Kidney tubule cell (primary cell): ENCODE measurements around the gene WDR18.

Source experiments
- DNase-seq: peaks from one replicate; pipeline ENCODE4 v3.0.0-alpha.2; 2018; ENCODE audit warnings: low spot score

Gene WDR18, protein sequence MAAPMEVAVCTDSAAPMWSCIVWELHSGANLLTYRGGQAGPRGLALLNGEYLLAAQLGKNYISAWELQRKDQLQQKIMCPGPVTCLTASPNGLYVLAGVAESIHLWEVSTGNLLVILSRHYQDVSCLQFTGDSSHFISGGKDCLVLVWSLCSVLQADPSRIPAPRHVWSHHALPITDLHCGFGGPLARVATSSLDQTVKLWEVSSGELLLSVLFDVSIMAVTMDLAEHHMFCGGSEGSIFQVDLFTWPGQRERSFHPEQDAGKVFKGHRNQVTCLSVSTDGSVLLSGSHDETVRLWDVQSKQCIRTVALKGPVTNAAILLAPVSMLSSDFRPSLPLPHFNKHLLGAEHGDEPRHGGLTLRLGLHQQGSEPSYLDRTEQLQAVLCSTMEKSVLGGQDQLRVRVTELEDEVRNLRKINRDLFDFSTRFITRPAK

DNA sequence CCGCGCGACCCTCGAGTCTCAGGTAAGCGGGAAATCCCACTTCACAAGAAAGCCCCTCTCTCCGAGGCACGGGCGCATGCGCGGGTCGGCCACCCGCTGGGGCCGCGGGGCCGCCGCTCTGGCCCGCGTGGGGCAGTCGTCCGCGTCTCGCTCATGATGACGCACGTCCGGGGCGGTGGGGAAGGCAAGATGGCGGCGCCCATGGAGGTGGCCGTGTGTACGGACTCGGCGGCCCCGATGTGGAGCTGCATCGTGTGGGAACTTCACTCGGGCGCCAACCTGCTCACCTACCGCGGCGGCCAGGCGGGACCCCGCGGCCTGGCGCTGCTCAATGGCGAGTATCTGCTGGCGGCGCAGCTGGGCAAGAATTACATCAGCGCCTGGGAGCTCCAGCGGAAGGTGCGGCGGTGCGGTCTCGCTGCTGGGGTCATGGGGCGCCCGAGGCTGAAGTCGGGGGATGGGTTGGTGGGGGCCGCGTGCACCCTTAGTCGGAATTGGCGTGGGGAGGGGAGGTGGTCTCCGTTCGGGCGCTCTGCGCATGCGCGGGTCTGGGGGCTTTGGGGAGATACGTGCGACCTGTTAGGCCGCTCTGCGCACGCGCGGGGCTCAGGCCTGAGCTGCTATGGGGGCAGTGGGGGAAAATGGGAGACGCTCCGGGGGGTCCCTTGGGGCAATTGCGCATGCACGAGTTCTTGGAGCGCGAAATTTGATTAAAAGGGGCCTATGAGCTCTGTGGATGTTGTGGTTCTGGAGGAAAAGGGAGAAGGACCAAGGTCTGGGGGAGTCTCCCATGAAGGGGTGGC lies at the start of gene WDR18:
WDR18 (plus strand) TSS at position 181 of the 803 bp plus-strand sequence; CDS start at position 190, 9 bp downstream.
- DNase-seq, result peak; percentile 90

DNA sequence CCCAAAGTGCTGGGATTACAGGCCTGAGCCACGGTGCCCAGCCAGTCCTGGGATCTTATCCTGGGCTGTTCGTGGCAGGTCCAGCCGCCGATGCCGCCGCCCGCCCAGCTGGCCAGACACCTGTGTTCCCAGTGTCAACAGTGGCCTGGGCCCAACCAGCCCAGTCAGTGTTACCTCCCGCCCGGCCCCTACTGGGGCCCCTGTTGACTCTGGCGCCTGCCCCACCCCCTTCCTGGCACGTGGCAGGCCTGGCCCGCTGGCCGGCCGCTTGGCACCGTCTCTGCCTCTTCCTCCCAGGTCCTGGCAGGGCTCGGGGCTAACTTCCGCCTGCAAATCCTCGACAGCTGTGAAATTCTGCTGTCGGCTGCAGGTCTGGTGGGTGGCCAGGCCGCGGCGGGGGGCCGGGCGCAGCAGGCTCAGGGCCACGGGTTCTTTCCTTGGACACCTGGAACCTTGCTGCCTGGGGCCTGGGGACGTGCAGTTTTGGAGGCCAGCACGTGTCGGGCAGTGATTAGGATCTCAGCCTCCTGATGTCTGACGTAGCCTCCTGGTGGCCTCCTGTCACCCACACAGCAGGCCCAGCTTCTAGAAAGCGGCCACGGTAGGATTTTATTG lies 49.2 kb upstream of the WDR18 start:
- DNase-seq, result peak; percentile 66

DNA sequence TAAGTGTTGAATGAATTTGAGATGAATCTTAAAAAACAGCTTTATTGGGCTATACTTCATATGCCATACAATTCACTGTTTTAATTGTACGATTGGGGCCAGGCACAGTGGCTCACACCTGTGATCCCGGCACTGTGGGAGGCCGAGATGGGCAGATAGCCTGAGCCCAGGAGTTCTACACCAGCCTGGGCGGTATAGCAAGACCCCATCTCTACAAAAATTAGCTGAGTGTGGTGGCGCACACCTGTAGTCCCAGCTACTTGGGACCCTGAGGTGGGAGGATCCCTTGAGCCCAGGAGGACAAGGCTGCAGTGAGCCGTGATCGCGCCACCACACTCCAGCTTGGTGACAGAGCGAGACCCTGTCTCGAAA lies 48.0 kb upstream of the WDR18 start:
- no peak for DNase-seq

DNA sequence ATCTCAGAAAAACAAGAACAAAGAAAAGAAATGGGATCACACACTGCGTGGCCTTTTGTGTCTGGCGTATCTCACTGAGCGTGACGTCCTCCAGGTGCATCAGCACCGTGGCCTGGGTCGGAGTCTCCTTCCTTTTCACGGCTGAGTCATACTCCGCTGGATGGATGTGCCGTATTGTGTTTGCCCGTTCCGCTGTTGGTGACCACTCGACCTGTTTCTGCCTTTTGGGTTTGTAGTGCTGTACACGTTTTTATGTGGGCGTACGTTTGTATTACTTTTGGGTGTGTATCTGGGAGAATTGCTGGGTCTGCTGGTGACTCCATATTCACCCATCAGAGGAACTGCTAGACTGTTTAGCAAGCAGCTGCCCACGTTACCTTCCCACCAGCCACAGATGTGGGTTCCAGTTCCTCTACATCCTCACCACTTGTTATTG lies 46.9 kb upstream of the WDR18 start:
- no peak for DNase-seq

DNA sequence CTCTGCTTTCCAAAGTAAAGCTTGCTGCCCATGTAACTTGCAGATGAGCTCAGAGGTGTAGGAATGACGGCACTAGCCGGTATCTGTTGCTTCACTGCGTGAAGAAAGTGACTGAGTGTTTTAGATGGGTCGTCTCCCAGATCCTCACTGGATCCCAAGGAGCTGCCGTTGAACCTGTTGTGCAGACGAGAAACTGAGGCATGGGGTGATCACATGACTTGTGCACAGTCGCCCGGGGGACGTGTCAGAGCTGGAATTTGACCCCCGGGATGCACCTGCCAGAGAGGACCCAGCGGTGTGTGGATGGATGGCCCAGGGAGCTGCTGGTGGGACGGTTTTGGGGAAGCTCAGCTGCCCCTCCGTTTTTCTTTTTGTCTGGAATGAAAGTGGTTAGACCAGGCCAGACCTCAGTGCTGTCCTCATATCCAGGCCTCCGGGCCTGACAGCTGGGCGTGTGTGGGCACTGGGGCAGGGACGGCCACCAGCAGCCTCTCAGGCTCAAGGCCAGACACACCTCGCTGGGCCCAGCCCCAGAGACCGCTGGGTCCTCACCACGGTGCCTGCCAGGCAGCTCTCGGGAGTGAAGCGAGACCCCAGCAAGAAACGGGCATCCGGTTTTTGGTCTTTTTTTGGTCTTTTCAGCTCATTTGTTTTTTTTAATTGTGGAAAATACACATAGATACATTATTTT lies 45.8 kb upstream of the WDR18 start:
- DNase-seq, result no peak

DNA sequence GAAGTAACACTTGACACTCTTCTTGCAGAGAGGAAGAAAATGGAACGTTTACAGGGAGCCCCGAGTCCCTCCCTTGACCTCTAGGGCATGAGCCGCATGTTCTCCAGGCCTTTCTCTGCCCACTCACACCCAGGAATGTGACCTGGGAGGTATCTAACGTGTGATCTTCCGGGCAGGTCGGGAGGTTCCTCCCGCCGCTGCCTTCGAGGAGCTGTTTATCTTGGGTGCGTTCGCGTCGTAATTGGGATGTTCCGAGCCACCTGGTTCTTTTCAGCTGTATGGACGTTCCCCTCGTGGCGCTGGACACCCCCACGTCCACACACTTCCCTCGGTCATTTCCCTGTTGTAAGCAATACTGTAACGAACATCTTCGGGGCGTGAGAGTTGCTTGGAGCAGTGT lies 44.7 kb upstream of the WDR18 start:
- DNase-seq, result no peak

DNA sequence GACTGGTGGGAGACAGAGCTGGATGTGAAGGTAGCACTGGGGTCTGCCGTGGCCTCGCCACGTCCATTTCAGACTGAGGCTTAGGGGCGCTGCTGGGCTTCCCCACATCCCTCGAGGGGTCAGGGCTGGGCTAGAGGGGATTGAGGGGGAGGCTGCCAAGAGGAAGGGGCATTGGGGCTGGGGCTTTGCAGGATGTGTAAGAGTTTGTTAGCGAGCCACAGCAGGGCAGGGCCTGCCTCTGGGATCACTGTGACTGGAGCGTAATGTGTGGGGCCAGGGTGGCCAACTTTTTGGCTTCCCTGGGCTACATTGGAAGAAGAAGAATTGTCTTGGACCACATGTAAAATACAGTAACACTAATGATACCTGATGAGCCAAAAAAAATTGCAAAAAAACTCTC lies 44.2 kb upstream of the WDR18 start:
- no peak for DNase-seq

DNA sequence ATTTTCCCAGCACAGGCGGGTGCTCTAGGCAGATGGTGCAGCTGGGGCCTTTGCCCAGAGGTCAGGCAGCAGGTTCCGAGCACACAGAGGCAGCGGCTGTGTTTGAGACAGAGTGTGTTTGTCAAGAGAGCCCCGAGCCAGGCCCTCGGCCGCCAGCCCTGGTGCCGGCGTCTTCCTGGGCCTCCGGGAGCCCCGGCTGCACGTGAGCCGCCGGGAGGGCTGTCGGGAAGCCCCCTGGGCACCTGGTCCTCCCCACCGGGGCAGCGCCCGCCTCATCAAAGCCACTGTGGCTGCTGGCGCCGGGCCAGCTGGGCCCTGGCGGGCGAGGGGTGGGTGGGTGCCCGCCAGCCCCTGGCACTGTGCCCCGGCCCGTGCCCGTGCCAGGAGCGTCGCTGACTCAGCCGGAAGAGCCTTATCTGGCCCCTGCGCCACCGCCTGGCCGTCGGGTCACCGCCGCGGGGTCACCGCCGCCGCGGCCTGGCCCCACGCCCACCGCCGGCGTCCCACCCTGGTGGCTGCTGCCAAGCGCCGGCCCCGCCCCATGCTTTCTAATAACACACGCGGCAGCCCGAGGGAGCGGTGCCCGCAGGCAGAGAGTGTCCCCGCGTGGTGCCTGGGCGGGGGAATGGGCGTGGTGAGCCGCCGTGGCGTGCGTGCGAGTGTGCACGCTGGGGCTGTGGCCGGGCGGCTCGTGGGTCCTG lies 43.4 kb upstream of the WDR18 start:
- DNase-seq, result peak; percentile 85

DNA sequence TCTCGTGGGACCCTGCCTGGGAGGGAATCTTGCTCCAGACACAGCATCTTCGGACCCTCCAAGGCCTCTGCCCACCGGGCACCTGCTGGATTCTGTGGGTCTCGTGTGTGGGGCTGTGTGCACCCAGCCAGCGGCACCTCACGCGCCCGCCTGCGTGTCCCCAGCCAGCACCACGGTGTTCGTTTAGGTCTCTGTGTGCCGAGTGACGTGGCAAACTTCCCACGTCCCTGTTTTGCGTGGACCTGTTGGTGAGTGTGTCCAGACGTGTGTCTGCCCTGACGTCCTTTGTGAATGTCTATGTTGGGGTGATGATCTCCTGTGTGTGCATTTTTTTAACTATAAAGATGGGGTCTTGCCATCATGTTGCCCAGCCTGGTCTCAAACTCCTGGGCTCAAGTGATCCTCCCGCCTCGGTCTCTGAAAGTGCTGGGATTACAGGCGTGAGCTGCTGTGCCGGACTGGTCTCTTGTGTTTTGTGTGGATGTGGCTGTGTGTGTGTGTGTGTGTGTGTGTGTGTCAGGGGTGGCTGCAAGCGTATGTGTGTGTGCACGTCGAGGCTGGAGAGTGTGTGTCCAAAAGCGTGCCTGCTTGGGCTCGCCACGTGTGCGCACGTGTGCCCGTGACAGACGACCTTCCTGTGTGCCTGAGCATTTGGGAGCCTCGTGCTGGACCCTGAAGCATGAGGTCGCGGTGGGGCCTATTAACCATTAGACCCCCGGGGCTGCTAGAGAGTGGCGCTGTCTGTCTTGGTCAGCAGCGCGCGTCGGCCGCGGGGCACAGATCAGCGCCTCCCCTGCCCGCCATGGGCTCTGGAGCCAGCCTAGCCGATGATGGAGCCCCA lies 42.6 kb upstream of the WDR18 start:
- no peak for DNase-seq

DNA sequence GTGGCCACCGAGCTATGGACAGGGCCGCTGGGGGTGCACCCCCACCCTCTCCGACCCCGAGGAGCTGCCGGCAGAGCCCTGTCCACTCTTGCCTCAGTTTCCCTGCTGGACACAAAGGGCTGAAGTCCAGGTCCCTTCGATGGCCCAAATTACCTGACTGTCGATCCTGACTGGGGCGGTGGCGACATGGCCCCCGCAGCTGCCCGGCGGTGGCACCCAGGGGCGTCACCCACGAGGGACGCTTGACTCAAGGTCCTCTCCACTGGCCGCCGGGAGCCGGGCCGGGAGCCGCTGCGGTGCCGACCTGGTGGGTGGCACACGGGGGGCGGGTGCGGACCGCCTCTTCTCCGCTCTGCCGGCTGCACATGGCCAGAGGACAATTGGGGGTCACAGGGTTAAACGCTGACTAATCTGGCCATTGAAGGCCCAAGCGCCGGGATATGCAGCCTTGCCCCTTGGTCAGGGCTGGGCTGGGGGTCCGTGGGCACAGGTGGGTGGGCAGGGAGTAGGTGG lies 42.0 kb upstream of the WDR18 start:
- DNase-seq, result no peak

DNA sequence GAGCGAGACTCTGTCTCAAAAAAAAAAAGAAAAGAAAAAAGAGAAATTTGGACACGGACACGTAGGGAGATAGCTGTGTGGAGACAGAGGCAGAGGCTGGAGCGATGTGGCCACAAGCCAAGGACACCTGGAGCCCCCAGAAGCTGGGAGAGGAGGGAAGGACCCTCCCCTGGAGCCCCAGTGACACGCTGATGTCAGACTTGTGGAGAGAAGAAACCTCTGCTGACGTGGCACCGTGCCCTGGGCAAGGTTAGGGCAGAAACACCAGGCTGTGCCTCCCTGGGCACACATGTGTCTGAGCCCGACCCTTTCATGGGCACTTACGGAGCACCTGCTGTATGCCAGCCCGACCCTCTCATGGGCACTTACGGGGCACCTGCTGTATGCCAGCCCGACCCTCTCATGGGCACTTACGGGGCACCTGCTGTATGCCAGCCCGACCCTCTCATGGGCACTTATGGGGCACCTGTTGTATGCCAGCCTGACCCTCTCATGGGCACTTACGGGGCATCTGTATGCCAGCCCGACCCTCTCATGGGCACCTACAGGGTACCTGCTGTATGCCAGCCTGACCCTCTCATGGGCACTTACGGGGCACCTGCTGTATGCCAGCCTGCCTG lies 40.5 kb upstream of the WDR18 start:
- no peak for DNase-seq

DNA sequence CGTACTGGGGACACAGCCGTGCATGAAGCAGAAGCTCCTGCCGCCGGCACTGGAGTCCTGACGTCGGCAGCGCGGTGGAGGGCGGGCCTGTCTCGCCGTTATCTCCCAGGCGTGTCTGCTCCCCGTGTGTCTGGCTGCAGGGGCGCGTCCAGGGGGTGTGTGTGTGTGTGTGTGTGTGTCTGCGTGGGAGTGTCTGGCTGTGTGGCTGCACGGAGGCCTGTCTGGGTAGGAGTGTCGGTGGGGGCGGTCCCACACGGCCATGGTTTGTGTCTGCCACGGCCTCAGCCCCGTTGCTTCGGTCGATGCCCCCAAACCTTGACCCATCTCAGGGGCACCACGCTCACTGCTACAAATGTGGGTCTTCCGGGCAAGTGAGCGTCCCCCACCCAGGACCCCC lies 40.0 kb upstream of the WDR18 start:
- peak; percentile 31 for DNase-seq

DNA sequence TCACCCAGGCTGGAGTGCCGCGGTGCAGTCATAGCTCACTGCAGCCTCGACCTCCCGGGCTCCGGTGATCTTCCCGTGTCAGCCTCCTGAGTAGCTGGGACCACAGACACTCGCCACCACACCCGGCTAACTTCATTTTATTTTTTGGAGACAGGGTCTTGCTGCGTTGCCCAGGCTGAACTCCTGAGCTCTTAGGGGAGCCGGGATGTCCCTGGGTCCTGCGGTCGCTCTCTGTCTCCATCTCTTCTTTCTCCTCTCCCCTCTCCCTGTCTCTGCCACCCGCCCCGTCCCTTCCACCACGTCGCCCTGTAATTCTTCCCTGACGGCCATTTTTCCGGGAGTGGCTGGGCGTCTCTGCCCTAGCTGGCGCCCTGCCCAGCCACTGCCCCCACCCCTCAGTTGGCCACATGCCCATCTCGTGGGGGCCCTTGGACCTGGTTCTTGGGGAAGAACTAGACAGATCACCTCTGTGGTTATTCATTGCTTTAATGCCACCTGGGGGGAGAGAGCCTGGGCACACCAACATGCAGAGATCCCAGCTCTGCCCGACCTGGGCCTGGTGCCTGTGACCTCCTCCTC lies 39.4 kb upstream of the WDR18 start:
- peak; percentile 23 for DNase-seq

DNA sequence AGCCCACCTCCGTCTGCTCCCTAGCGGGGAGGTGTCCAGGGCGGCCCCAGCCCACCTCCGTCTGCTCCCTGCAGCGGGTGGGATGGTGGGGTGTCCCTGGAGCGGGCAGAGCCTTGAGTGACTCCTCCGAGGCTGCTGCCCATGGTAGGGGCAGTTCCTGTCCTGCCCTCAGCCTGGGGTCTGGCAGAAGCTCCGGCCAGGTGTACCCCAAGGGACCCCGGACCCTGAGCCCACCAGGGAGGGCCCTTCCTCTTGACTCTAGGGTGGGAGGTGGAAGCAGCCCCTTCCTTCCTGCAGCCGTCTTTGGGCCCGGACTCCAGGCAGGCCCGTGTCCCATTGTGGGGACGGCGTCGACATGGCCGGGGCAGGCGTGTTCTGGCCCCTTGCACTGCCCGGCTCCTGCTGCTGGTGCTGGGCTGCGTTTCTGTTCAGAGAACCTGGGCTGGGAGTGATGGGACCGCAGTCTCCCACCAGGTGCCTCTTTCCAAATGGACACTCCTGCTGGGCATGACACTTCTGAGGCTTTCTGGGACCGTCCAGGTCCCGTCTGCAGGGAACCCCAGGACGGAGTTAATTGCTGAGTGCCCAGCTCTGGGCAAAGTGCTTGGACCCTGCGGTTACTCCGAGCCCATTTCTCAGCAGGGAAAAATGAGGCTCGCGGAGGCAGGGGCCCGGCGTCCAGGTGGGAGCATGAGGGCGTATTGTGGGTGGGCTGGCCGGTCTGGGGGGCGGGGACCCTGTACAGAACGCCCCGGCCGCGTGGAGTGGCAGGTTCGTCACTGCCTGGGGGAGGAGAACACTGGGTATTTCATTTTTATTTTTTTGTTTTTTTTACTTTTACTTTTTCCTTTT lies 38.5 kb upstream of the WDR18 start:
- DNase-seq, result no peak

DNA sequence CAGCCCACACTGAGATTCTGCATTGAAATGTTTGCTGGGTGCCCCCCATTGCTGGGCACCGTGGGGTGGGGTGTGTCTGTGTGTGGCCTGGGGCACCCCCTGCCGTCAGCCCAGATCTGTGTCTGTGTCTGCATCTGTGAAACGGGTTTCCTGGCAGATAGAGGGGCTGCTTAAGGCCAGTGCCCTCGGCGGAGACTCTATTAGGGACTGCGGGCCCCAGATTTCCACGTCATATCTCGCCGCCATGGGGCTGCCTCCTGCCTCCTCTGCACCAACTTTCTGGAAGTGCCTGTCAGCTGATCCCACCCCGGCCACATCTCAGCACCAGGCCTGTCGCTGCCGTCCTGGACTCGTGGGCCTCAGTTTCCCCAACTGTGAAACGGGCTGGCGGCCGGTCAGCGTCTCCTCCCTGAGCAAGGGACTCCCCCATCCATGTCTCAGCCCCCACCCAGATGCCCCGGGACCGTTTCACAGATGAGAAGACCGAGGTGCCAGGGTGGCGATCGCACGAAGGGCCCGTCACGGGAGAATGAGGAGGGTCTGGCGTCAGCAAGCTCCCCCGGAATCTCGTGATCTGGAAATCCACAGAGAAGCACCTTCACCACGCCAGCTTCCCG lies 36.9 kb upstream of the WDR18 start:
- no peak for DNase-seq

DNA sequence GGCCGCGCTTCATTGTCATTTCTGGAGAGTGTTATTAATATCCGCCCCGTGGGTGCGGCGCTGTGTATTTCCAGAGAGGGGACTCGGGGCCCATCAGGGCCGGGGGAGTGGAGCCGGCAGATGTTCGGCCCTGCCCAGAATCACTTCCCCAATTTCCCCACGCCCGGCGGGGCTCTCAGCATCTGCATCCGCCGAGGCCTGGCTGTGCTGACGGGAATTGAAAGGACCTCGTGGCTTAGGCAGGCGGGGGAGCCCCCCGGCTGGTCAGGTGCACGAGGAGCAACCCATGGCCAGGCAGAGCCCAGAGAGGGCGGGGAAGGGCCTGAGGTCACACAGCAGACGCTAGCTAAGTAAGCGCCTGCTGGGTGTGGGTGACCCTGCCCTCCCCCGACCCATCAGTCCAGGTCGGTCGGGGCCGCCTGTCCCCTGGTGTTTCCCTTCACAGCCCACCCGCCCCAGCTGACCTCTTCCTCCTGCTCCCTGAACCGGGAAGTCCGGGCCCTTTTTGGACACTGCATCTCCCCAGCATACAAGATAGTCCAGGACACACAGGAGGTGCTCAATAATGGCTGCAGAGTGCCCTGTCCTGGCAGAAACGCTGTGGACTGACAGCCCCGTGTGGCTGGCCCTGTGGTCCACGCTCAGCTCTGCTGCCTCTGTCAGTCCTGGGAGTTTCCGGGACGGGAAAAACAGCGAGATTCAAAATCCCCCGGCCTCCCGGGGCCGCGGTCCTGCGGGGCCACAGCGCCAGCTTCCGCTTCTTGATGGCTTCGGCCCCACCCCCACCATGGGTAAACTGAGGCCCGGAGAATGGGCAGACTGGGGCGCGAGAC lies 36.2 kb upstream of the WDR18 start:
- DNase-seq, result no peak

DNA sequence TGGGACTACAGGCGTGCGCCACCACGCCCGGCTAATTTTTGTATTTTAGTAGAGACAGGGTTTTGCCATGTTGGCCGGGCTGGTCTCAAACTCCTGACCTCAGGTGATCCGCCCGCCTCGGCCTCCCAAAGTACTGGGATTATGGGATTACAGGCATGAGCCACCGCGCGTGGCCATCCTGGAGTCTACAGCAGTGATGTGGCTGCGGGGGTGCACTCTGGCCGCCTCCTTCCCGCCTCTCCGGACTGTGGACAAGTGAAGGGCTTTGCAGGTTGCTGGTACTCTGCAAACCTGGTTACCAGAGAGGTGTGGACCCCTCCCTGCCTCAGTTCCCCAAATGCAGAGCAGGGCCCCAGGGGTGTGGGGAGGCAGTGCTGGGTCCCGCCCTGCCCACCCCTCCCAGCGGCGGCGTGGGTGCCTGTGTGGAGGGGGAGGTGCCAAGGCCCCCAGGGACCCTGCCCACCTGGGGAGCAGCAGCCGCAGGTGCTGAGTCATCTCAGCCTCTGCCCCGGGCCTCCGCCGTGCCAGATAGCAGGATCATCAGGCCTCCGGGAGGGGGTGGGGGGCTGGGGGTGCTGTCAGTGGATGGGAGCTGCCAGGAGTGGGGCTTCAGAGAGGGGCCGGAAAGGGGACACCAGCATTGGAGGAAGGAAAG lies 35.2 kb upstream of the WDR18 start:
- DNase-seq, result no peak
